ENCODE results near the gene SLC6A3.
"Not testable (repeated sequence)": the region's sequence is repeated elsewhere in the genome, so short reads cannot be mapped to it uniquely, and the experiment has no call there.

Gene SLC6A3

DNA sequence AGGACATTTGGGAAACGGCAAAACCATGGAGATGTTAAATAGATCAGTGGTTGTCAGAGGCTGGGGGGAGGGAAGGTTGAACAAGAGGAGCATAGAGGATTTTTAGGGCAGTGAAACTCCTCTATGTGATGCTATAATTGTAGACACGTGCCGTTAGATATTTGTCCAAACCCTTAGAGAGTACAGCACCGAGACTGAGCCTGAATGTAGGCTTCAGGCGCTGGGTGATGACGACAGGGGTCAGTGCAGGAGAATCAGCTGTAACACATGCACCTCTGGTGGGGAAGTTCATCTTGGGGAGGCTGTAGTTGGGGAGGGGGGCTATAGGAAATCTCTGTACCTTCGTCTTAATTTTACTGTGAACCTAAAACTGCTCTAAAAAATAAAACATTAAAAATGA lies 78.1 kb downstream of the SLC6A3 start:
- no peak for DNase-seq (ENCODE audit: low read depth in 2 of 2)

DNA sequence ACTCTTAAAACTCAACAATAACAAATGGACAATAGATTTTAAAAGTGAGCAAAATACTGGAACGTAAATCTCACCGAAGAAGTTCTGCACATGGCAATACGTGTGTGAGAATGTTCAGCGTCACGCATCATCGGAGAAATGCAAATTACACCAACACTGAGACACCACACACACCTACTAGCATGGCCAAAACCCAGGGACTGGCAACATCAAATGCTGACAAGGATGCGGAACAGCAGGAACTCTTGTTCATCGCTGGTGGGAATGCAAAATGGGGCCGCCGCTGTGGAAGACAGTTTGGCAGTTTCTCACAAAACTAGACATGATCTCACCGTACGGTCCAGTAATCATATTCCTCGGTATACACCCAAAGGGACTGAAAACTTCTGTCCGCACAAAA lies 78.7 kb downstream of the SLC6A3 start:
- DNase-seq (ENCODE audit: low read depth in 2 of 2), result no peak
- H3K4me3 ChIP-seq (replicated peaks in 1 of 2; ENCODE audit: low read depth in 2 of 2, low read length in 2 of 2), result no peak overlapping the region
- TF ChIP-seq CTCF (IDR thresholded peaks at IDR 0.05; ENCODE audit: low read depth, low read length), result no peak

More for the DNA sequence above, 78.1 kb downstream of the SLC6A3 start:
- TF ChIP-seq CTCF (IDR thresholded peaks at IDR 0.05; ENCODE audit: low read depth, low read length), result no peak
- no peak overlapping the region for H3K4me3 ChIP-seq (replicated peaks in 1 of 2; ENCODE audit: low read depth in 2 of 2, low read length in 2 of 2)

GRCh38 chr5:1364211-1364610 lies 81.0 kb downstream of the SLC6A3 start:
- no peak for DNase-seq (ENCODE audit: low read depth in 2 of 2)
- TF ChIP-seq CTCF (IDR thresholded peaks at IDR 0.05; ENCODE audit: low read depth, low read length), result no peak
- H3K4me3 ChIP-seq (replicated peaks in 1 of 2; ENCODE audit: low read depth in 2 of 2, low read length in 2 of 2), result no peak overlapping the region

- TF ChIP-seq CTCF (IDR thresholded peaks at IDR 0.05; ENCODE audit: low read depth, low read length), result no peak
- no peak overlapping the region for H3K4me3 ChIP-seq (replicated peaks in 1 of 2; ENCODE audit: low read depth in 2 of 2, low read length in 2 of 2)
- DNase-seq (ENCODE audit: low read depth in 2 of 2), result no peak
These were observed 81.7 kb downstream of the SLC6A3 start for GRCh38 chr5:1363581-1363980.

- no peak overlapping the region for H3K4me3 ChIP-seq (replicated peaks in 1 of 2; ENCODE audit: low read depth in 2 of 2, low read length in 2 of 2)
- DNase-seq (ENCODE audit: low read depth in 2 of 2), result no peak
- TF ChIP-seq CTCF (IDR thresholded peaks at IDR 0.05; ENCODE audit: low read depth, low read length), result no peak
These were observed 82.1 kb downstream of the SLC6A3 start for GRCh38 chr5:1363160-1363559.

DNA sequence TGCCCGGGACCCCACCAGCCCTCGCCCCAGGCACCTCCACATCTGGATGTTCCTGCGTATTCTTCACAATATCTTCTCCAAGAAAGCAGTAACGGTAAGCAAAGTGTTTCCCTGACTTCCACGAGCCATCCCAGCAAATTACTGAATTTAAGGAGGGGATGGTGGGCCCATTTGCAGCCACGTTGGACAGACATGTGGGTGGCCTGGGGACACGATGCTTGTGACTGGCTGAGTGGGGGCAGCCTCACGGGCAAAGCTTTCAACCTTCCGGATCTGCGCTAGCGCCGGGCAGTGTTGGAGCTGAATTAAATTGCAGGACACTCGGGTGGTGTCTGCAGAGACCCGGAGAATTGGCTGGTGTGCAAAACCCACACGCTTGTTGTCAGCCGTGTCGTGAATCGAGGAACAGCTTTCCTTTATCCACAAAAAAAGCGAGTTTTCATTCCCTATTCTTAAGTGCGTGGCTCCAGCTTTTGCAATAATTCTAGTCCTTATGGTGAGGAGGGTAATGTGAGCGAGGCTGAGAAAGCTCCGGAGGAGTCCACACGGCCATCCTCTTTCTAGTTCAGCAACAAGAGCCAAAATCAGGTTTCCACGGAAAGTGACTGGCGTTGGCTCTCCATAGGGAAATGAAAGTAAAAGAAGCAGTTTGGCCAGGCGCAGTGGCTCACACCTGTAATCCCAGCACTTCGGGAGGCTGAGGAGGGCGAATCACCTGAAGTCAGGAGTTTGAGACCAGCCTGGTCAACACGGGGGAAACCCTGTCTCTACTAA lies 82.8 kb downstream of the SLC6A3 start:
- no peak for DNase-seq (ENCODE audit: low read depth in 2 of 2)
- no peak for TF ChIP-seq CTCF (IDR thresholded peaks at IDR 0.05; ENCODE audit: low read depth, low read length)

DNA sequence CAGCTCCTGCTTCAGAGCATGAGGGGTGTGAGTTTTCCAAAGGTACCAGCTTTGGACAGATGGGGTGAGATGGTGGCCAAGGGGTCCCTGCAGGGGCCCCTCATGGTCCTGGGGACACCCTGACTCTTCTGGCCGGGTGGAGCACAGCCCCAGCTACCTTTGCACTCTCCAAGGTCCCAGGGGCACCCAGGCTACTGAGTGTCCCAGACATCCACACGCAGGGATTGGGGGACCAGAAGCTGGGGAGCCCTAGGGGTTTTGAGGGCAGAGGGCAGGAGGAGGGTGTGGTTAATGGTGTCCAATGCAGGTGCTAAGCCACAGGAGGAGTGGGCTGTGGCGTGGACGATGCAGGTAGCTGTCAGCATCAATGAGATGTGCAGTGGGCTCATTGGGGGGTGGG lies 84.4 kb downstream of the SLC6A3 start:
- H3K4me3 ChIP-seq (replicated peaks in 1 of 2; ENCODE audit: low read depth in 2 of 2, low read length in 2 of 2), result no peak overlapping the region
- no peak for TF ChIP-seq CTCF (IDR thresholded peaks at IDR 0.05; ENCODE audit: low read depth, low read length)
- DNase-seq (ENCODE audit: low read depth in 2 of 2), result no peak

More for the DNA sequence above, 82.8 kb downstream of the SLC6A3 start:
- no peak overlapping the region for H3K4me3 ChIP-seq (replicated peaks in 1 of 2; ENCODE audit: low read depth in 2 of 2, low read length in 2 of 2)

DNA sequence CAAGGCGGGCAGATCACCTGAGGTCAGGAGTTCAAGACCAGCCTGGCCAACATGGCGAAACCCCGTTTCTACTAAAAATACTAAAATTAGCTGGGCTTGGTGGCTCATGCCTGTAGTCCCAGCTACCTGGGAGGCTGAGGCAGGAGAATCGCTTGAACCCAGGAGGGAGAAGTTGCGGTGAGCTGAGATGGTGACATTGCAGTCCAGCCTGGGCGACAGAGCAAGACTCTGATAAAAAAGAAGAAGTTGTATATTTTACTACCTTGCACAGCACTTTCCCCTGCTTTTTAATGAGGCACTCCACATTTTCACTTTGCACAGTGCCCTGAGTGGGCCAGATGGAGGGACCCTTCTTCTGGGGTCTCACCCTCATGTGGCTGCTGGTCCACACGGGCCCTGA lies 84.9 kb downstream of the SLC6A3 start:
- not testable (repeated sequence) for DNase-seq (ENCODE audit: low read depth in 2 of 2); H3K4me3 ChIP-seq (replicated peaks in 1 of 2; ENCODE audit: low read depth in 2 of 2, low read length in 2 of 2)

All from cardiac fibroblast (primary cell).